Stimulated activated CD4-positive, alpha-beta T cell treated with anti-CD3 and anti-CD28 coated beads, Interleukin-4, amount 100 ng/mL, for 4 hours (primary cell): ENCODE measurements around the gene RAB13.

Experiments used
- DNase-seq, 2 experiments: peaks; one replicate each; pipeline ENCODE4 v3.0.0-alpha.2; 2020

Gene RAB13

DNA sequence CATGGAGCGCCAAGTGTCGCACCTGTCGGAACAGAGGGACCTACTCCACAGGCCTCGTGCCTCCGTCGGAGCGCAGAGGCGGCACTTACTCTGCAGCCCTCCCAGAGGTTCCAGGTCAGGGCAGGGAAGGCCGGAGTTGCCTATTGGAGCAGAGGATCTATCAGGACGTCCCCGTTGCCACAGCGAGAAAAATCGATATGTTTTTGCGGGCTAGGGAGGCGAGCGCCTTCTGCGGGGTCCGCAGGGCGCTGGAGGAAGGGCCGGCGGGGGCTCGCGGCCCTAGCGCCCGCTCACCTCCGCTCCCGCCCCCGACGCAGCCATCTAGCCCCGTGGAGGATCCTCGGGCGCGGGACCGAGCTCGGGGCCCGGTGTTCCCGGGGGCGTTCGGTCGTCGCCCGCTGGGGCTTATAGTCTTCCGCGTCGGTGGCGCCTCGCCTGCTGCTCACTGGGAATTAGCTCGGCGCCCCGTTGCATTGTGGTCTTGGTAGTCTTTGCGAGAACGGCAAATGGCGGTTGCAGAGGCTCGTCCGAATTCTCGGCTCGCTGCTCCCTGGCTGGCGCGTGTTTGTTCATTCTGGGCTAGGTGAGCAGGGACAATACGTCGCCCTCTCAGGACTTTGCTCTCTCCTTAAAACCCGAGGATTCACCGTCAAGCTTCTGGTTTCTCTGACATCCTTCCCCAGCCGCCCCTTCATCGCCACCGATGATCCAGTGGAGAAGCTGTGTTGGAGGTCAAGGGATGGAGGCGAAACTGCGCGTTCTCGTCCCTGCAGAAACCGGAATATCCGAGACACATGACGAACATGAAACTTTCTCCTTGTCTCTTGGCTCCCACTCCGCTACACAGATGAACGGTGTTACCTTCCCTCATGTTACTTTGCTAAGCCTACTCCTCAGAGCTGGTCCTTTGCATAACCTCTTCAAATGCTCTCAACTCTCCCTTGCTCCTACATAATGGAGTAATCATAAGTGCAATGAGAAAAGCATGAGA is 8.6 kb downstream of the RAB13 start, which contains the start of gene JTB:
Gene JTB, minus strand, starts transcription at position 425 of the 991 bp plus-strand sequence. Its CDS starts 422 bp downstream, at position 3.
- DNase-seq = peak; percentile 84

DNA sequence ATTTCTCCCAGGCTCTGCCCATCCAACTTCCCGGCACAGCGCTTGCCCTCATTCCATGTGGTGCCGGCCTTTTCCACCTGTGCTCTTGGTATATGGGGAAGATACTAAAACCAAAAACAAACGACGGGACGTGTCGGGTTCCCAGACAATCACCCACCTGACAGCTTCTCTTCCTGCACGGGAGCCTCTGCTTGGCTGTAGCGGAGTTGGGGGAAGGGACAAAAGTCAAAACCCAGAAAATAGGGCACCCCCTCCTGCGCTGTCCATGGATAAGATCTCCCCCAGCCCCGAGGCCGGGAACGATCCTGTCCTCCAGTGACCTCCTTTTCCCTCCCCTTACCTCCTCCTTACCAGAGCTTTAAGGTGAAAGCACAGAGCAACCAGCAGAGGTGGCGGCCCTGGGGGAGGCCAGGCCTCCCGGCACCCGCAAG is 9.3 kb downstream of the RAB13 start:
- DNase-seq = no peak

DNA sequence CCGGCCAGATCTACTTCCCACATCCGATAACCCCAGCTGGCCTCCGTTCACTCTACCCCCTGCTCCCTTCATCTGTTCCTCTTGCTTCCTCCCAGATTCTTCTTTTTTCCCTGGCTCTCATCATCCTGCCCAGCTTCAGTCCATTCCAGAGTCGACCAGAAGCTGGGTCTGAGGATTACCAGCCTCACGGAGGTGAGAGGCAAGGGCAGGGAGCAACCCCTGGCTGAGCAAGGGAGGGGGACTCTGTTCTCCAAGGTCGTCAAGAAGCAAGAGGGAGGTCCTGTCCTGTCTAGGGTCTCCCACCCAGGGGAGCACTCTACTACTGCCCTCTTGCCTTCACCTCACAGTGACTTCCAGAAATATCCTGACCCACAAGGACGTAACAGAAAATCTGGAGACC is 12.6 kb downstream of the RAB13 start:
- no peak for DNase-seq

DNA sequence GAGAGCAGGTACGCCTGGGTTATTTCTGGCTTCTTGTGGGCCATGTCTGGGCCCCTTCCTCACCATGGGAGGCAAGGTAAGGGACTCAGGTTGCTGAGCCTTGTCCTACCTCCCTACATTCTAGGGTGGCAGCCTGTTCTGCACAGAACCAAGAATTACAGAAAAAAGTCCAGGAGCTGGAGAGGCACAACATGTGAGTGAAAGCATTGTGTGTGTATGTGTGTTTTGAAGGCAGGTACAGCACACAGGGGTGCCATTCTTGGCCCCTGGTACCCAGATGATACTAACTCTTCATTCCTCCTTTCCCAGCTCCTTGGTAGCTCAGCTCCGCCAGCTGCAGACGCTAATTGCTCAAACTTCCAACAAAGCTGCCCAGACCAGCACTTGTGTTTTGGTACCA is 13.1 kb downstream of the RAB13 start:
- DNase-seq = no peak

DNA sequence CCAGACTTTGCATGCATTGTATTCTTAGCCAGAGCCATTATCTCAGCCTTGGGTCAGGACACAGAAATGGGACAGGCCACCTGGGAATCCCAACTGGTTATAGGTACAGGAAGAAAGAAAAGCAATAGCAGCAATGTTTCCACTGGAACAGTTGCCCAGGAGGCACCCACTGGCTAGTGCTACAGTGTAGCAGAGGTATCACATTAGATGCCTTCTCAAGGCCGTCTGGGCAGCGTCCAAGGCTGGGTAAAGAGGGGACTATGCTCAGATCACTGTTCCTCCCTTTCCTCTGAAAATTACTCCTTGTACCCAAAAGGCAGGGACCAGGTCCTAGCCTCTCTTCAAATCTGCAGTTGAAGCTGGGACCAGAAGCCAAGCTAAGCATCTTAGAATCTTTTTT is 15.8 kb downstream of the RAB13 start:
- no peak for DNase-seq

DNA sequence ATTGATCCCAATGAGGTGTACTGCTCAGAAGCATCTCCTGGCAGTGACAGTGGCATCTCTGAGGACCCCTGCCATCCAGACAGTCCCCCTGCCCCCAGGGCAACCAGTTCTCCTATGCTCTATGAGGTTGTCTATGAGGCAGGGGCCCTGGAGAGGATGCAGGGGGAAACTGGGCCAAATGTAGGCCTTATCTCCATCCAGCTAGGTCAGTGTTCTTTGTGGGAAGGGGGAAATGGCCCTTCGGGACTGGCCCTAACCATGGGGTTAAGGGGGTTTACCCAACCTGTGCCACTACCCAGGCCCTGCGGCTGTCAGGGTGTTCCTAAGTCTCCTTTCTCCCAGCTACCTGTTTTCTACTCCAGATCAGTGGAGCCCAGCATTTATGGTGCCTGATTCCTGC is 17.2 kb downstream of the RAB13 start:
- DNase-seq = no peak

DNA sequence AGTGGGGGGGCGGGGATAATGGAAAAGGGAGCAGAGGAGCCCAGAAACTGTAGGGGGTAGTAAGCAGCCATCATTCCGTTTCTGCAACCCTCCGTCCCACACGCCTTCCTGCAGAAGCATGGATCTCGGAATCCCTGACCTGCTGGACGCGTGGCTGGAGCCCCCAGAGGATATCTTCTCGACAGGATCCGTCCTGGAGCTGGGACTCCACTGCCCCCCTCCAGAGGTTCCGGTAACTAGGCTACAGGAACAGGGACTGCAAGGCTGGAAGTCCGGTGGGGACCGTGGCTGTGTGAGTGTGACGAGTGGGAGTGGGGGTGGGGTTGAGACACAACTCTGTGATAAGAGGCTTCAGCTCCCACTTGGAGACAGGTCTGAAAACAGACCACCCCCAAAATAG is 17.7 kb downstream of the RAB13 start:
- DNase-seq = no peak

DNA sequence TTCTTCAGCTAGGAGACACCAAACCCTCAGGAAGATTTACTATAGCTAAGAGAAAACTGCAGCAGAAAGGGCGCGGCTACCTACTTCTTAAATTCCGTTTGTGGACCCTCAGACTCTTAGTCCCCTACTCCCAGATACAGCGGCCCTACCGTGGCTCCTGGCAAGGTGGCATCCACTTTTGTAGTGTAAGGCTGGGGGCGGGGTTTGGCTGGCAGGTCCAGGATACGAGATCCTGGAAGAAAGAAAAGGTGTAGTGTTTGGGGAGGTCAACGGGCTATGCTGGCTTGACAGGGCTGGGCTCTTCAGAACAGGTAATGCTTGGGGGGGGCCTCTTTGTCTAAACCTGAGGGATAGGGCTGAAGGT is 18.2 kb downstream of the RAB13 start:
- no peak for DNase-seq

DNA sequence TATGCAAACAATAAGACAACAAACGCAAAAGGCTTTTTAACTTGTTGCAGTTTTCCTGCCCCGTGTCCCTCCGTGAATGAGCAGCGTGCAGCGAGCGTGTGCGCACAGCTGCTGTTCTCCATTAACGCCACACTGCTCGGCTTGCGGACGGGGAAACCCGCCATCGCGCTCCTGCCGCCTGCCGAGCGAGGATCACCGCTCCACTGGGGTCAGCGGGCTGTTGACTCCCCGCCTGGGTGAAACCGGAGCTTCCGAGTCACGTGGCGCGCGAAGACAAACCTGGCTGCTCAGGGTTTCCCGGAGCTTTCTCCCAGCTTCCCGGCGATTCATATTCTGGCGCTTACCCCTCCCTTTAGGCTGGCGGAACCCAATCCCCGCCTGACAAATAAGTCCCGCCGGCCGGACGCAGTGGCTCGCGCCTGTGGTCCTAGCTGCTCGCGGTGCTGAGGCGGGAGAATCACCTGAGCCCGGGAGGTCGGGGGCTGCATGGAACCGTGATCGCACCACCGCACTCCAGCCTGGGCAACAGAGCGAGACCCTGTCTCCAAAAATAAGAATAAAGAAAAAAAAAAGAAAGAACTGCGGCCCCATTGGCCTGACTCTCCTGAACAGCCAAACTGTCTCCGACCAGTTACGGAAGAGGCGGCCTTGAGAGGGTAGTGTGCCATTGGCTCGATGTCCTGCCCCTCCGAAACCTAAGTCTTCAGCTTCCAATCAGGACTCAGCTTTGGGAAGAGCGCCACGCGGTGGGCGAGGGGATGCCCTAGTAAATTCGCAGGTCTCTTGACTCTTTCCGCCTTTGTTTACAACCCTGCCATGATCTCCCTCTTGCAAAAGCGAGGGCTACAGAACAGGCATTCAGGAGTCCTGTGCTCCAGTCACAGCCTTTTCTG is 18.8 kb downstream of the RAB13 start, which contains the start of gene CREB3L4:
Gene CREB3L4, plus strand, starts transcription at position 796 of the 893 bp plus-strand sequence. CDS start 624 bp downstream, outside the sequence.
- peak; percentile 67 to 79 for DNase-seq

DNA sequence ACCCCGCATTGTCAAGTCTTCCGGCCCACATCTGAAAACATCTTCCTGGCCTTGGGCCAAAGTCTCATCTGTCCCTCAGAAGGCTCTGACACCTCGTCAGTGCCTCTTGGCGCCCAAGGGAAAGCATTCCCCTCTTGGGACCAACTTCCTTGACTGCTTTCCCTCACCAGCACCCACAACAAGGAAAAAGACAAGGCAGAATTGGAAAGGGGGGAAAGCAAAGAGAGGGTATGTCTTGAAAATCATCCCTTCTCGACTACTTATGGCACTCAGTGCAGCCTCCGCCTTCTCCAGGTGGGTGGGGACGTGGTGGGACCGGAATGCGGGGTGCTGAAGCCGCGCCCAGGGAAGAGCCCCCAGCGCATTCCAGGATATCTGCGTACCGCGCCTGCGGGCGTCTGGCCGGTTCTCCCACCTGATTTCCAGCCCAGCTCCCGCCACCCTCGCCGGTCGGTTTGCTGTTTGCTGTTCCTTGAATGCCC is 22.2 kb downstream of the RAB13 start:
- no peak for DNase-seq

DNA sequence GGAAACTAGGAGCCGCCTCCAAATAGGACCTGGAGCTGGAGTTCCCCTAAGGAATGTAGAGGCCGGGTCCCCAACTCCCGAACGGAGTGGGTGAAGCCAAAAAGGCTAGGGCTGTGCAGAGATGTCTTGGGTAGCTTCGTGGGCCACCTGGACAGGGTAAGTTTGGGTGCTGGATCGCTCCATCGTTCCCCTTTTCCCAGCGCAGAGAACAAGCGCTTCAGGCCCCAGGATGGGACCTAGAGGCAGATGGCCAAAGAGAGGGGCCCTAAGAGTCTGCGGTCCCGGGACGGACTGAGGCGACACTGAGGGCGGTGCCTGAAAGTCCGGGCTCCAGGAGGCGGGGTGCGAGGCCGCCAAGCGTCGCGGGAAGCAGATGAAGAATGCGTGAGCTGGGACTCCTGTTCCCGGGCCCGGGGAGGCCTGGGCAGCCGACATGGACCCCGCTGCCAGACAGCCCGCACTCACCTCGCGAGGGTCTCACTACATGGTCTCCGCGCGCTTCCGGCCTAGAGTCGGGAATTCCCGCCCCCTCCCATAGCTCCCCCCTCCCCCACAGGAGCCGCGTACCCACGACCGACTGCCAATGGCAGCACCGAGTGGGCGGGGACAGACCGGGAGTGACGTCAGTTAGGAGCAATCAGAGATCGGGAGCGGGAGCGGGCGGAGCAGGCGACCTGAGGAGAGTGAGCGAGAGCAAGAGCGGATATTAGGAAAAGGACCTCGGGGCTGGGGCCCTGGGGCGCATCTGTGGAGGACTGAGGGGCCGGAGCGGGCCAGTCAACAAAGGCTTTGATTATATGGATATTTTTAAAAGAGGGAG is 22.9 kb downstream of the RAB13 start, which contains the start of gene SLC39A1:
Gene SLC39A1, minus strand, starts transcription at position 508 of the 820 bp plus-strand sequence. CDS start 822 bp downstream, outside the sequence.
- DNase-seq = peak; percentile 92 to 93

DNA sequence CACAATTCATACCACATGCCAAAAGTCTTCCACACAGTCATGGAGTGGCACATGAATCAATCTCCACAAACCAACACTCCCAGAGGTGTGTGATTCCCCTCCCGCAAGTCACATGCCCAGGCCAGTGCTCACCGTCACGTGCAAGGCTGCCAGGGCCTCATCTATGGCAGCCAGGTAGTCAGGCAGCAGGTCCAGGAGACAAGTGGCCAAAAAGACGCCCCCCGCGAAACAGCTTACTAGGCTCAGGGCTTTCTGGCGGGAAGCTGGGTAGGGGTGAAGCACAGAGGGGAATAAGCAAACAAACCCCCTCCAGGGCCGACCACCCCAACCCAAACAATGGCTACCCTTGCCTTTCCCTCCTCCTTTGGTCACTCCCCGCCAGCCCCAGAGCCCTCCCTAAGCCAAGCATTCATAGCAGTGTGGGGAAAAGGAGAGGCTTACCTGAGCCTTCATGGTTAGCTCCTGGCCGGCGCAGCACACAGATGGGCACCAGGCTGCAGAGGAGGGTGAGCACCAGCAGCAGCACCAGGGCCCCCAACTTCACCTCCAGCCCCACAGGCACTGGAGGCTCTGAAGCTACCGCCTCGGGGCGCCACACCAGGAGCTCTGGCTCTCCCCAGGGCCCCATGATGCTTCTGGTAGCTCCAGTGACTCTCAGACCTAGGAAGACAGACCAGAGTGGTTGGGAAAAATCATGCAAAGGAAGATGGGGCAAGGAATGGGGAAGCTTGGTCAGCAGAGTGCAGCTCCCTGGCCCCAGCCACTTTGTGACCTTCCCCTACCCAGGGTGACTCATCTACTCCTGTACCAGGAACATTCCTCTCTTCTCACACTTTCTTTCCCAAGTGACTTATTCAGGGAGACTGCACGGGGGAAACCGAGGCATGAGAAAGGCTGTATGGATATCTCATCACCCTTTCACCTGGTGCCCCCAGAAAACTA is 23.8 kb downstream of the RAB13 start:
- no peak for DNase-seq

DNA sequence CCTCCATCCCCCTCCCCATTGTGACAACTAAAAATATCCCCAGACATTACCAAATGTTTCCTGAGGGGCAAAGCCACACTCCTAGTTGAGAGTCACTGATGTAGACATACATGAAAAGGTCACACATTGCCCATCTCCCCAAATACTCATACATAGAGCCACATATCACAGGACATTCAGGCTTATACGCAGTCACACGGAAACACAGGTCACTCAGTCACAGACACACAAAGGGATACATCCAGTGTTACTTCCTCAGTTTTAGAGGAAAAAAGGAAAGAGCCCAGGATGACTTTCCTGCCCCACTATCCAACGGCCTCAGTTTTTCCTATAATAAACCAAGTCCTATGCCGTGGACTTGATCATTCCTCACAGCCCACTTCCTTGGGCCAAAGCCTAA is 24.7 kb downstream of the RAB13 start:
- no peak for DNase-seq

DNA sequence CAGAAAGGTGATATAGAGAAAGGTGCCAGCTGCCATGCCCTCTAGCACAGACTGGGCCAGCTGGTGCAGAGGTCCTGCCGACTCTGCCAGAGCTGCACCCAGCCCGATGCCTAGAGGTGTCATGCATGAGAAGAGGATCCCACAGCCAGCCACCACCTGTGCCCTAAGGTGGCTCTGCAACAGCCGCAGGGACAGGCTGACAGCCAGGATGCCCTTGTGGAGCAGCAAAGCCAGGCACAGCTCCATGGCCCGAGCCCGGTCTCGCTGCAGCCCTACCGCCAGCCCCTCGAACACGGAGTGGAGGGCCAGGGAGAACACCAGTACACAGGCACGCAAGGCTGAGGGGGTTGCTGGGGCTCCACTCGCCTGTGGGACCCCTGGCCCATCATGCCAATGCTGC is 25.9 kb downstream of the RAB13 start:
- DNase-seq = no peak

DNA sequence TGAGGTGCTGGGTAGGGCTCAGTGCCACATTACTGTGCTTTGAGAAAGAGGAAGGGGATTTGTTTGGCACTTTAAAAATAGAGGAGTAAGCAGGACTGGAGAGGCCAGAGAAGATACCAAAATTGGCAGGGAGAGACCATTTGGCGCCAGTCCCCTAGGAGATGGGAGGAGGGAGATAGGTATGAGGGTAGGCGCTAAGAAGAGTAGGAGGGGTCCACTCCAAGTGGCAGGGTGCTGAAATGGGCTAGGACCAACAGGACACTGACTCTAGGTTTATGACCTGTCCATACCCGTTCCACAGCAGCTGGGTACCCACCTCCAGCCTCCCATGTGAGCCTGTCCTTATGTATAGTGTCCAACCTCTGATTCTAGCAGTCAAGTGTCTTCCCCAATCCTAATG is 26.7 kb downstream of the RAB13 start:
- no peak for DNase-seq

DNA sequence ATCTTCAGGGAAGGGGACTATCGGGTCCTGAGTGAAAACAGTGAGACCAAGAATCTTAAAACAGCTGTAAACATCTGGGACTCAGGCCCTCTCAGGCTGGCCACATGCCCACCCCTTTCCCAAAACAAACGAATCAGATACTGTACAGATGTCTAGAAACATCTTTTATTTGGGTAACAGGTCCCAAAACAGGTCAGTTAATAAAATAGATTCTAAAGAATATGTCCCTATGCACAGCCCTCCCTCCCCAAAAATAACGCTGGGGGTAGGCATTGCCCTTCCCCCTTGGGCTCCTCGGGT is 27.2 kb downstream of the RAB13 start:
- no peak for DNase-seq

DNA sequence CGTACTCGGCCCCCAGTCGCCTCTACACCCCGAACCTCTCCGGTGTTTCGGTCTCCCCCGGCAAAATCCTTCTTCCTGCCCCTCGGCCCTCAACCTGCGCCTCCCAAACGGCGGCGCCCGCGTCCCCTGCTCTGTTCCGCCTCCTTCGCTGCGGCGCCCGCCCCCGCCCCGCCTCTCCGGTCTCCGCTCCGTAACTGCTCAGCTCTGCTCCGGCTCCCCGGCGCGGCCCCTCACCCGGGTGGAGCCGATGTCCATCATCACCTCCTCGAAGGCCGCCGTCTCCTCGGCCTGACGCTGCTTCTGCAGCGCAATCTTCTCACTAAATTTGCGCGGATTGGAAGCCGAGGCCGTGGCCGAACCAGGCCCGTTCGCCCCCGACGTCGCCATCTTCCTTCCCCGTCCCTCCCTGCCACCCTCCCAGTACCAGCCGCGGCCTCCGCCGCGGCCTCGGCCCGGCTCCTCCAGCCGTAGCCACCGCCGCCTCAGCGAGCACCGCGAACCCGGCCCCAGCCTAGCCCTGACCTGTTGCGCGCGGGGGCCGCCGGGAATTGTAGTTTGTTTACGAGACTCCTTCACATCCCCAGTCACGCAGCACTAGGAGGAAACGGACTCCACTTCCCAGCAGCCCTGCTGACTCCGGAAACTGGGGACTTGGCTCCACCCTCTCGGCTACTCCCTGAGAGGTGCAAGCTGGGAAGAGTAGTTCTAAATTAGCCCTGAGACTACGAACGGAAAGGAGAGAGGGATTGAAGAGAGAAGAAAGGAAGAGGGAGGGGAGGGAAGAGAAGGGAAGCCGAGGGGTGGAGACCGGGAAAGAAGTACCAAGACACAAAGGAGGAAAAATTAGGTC is 27.8 kb downstream of the RAB13 start, which contains the start of gene CRTC2:
Gene CRTC2, minus strand, starts transcription at position 502 of the 850 bp plus-strand sequence. Its CDS starts 115 bp downstream, at position 387.
- DNase-seq = peak; percentile 93 to 97

DNA sequence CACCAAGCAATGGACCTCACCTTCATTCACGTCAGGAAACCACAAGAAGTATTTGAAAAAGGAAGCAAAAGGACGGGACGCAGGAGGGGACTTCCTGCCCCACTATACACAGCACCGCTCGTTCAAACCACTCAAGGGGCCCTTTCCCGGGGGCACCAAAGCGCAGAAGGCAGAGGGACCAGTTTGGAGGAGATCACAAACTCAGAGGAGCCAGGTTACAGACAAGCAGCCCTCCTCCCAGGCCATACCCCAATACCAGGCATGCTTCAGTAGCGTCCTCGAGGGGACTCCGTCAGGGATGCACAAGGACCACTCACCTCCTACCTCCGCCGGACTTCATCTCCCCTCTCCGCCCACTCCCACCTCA is 28.4 kb downstream of the RAB13 start:
- DNase-seq = peak; percentile 23 to 26

DNA sequence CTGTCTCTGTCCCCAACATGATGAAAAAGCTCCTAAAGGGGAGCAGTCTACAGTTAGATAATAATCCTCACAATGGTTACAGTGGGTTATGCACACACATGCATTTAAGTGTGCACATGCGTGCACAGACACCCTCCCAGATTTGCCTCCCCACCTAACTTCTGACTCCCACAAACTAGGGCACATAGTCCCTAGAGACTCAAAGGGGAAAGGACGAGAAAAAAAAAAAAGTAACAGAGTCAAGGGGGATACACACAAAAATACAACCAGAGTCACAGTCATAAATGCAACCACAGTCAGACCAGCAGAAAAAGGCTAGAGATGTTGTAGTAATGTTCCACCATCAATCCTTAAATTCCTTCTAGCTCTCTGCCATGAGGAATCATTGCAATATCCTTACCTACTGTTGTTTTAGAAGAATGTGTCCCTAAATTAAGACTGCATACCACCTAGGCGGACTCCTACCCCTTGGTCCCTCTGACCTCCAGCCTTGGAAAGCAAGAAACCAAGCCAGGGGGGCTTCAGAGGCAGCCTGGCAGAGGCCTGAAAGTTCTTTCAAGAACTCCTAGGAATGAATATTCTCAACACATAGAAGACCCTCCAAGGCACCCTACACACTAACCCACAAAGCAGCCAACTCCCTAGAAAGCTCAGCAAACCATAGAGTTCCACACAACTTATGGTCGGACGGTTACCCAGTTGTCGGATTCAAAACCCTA is 29.0 kb downstream of the RAB13 start:
- DNase-seq = no peak
